GM21515 (cell line): Measurements from ENCODE around the gene STYX.
A peak's percentile ranks its signal among the peaks of the same experiment; 100 is the strongest.

ENCODE experiments used
- ATAC-seq: cut with Tn5 transposase; IDR thresholded peaks from one replicate; pipeline ENCODE4 v1.9.1; 2021; ENCODE audit not compliant: unreplicated experiment

The STYX gene, protein sequence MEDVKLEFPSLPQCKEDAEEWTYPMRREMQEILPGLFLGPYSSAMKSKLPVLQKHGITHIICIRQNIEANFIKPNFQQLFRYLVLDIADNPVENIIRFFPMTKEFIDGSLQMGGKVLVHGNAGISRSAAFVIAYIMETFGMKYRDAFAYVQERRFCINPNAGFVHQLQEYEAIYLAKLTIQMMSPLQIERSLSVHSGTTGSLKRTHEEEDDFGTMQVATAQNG

DNA sequence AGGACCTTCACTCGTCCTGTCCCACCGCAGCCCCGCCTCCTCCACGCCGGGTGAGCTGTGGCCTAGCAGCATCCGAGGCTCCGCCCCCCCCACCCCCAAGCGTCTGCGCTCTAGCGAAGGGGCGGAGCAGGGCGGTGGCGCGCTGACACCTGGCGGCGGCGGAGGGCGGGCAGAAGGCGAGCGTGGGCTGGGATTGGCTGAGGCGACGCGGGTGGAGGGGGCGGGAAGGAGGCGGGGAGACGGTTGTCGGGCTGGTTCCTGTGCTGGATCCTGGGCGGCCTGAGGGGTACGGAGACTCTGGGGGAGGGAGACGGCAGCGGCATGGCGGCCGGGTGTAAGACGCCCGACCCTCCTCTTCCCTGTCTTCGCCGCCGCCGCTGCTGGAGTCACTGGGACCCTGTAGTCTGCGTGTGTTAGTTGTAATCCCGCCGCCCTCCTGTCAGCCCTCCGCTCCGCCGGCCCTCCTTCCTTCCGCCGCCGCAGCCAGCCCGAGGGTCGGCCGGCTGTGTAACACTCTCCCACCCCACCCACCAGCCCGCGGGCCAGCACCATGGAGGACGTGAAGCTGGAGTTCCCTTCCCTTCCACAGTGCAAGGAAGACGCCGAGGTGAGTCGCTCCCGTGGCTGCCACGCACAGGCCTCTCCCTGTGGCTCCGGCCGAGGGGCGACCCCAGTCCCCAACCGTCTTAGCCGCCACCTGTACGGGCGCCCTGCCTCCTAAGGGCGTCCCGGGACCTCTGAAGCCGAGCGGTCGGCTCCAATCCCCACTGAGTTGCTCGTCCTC lies at the start of gene STYX:
Gene STYX (plus strand): TSS at position 242 of the 784 bp plus-strand sequence. CDS start 309 bp downstream, at position 551.
- peak; percentile 91 for ATAC-seq

DNA sequence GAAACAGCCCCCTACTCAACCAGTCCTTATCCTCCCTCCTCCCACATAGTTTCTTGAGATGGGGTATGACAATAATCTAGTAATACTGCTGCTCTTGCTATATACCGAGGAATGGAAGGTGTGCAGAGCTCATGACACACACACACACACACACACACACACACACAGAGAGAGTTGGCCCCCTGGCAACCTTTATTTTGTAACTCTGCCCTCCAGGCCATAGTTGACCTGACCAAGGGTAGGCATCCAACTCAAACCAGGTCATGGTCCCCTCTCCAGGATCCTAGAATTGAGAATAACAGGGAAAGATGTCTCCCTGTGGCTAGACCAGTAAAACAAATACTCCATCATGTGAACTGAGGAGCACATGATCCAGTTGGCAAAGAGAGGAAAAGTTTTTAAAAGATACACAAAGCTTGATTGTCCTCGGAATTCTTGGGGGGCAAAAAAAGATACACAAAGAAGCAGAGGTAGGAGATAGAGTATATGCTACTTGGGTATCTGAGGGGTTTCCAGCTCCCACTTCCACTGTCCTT lies 45.9 kb upstream of the STYX start:
- ATAC-seq, result no peak

DNA sequence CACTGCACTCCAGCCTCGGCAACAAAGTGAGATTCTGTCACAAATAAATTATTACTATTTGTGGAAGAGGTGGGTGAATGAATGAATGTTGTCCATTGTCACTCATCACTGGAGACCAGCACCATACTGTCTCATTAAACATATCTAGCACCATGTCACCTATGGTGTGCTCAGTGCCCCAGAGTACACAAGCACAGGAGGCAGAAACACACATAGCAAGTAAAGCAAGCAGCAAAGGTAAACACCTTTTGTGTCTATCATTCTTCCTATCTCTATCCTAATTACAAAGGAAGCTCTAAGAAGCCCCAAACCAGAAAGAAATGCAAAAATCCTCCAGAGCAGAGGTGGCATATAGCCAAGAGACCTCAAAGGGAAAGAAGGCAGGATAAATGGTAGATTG lies 43.8 kb upstream of the STYX start:
- ATAC-seq, result no peak

DNA sequence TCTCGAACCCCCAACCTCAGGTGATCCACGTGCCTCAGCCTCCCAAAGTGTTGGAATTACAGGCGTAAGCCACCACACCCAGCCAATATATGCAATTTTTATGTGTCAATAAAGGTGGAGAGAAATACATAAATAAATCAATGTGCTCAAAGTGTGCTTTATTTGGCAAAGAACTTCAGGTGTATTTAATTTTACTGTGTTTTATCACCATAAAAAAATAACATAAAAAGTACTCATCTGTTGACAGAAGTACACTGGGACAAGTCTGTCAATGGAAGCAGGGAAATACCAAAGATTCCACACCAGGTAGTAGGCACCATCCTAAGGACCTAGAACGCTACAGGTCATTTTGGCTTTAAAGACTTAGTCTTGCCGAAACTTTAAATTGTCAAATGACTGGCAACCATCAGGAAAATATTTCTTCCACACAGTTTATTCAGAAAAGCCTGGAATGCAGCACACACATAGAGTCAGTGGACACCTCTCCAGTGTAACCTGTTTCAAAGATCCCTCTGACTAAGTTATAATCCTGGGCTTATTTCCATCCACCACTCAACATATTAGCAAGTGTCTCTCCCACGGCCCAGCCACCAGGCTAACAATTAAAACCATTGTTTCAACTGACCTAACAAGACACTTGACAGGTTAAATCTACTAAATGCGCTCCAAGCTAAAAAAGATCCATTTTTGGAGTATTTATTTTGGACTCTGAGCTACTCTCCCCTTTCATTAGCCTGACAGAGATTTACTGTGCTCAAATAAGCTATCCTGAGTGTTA lies 38.8 kb upstream of the STYX start:
- ATAC-seq, result no peak

DNA sequence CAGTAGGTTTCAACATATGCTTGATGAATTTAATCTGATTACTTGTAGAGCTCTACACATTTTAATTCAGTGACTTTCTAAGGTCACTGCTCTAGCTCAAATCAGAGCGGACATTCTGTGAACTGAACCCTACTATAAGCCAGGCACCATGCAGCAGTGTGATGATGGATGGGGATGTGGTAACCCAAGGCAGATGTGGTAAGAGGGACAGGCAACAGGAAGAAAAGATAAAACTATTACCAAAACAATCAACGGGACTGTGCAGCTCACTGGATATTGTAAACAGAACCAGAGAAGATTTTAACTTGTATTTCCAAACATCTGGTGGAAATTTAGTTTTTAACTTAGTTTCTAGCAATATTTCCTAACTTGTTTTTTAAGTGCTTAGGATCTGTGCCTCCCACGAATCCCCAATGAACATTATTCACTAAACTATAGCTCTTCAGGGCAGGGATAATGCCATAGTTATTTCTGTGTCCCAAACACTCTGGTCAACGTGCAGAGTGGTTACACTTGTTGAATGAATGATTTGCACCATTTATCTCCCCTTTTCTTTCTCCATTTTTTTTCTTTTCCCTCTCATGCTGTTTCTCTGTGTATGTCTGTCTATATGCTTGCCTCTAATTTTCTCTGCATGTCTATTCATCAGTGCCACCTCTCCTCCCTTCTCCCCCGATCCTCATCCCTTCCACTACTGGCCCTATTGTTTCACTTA lies 37.6 kb upstream of the STYX start:
- ATAC-seq, result no peak

DNA sequence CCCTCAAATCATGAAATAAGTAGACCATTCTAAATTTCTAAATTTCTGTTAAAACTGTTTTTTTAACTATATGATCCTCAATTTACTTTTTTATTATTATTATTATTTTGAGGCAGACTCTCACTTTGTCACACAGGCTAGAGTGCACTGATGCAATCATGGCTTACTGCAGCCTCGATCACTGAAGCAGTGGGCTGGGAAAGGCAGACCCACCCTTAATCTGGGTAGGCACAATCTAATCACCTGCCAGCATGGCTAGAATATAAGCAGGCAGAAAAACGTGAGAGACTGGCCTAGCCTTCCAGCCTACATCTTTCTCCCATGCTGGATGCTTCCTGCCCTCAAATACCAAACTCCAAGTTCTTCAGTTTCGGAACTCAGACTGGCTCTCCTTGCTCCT lies 36.9 kb upstream of the STYX start:
- no peak for ATAC-seq

DNA sequence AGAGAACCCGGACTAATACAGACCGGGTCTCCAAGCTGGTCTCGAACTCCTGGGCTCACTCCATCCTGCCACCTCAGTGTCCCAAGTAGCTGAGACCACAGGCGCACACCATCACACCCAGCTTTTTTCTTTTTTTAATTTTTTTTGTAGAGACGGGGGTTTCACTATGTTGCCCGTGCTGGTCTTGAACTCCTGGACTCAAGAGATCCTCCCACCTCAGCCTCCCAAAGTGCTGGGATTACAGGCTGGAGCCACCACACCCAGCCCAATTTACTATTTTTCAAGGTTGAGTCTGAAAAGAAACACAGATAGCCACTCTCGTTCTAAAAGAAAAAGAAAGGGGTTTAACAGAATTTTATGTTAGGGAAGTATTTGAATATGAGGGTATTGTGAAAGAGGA lies 36.4 kb upstream of the STYX start:
- no peak for ATAC-seq

DNA sequence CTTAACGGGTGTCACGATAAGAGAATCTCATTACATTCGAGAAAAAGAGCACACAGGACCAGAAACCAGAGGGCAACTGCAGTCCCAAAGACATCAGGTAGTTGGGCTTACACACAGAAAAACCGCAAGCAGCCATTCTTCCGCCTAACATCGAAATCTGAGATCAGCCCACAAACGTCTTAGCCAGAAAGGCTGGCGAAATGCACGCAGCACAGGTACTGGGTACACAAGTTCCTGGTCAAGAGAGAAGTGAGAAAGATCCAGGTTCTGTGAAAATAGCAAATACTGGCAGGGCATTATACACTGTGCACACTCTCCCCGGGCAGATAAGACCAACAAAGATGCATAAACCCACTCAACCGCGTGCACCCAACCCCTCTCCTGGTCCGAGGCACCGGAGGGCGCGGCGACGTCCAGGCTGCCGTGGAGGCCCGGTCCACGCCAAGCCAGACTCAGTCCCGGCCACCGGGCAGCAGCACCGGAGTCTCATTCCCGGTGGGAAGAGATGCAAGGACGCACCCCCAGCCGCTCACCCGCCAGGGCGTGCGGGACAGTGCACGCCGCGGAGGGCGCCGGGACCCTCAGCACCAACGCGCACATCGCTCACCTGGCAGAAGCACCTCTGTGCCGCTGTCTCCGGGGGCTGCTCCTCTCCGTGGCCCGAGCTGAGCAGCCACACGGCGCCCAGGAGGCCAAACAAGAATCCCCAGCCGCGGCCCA lies 35.0 kb upstream of the STYX start:
- ATAC-seq, result peak; percentile 70

DNA sequence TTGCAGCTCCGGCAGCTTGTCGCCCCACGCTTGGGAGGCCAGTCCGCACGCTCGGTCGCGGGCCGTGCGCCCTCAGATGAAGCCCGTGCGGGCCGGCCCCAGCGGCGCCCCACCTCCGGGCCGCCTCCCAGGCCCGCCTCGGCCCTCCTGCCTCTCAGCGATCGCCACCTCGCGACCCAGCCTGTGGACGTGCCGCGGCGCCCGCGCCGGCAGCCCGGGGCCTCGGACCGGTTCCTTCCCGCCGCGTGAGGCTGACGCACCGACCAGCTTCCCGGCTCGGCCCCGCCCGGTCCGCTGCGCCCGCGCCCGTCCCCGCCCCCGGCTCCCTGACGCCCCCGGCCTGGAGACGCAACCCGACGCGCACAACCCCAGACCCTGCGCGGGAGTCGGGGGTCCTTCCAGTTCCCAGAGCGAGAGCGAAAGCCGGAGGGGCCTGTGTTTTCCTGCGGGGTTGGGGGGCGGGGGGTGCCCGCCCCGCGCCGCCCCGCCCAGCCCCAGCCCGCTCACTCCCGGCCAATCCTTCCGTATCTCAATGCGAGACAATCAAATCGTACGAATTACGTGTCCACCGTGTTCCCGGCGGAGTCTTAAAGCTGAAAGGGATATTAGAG lies 34.4 kb upstream of the STYX start, which contains the start of gene ERO1A:
Gene ERO1A (minus strand): TSS at position 78 of the 611 bp plus-strand sequence. CDS start 77 bp downstream, at position 1.
- peak; percentile 63 for ATAC-seq

DNA sequence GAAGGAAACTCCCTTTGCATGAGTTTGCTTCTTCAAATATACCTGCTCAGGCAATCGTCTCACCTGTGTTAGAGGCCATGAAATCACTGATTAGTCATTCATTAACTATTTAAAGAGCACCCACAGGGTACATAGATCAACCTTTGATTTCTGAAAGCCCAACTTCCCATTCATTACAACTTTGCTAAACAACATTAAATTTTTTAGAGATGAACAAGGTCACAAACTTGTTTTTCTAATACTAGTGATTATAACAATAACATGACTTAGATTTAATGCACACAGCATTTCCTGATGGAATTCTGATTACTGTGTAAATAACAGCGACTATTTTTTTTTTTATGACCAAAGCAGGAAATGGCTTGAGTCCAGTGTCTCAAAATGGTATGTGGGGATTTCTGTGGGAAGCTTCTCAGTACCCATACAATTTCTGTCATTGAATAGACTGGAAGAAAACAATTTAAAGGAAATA lies 29.2 kb upstream of the STYX start:
- no peak for ATAC-seq

DNA sequence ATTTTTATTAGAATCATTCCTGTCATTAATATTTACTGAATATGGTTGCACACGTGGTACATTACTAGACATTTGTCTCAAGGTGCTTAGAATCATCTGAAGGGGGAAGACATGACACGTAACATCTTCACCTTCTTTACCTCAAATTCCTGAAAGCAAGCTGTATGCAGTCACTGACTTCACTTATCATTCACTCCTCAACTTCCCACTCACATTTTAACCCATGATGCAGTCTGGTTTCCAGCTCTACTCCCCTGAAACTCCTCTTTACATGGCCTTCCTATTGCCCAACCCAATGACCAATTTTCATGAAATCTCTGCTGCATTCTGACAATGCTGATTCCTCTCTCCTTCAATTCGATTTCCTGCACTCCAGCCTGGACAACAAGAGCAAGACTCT lies 28.7 kb upstream of the STYX start:
- ATAC-seq, result no peak

DNA sequence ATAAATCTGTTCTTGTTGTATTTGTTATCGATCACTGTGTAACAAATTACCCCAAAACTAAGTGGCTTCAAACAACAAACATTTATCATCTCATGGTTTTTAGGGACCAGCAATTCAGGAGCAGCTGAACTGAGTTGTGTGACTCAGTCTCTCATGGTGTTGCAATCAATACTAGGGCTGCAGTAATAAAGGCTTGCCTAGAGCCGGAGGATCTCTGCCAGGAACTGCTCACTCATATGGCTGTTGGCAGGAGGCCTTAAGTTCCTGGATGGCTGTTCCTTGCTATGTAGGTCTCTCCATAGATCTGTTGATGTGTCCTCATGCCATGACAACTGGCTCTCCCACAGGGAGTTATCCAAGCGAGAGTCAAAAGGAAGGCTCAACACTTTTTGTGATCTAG lies 26.7 kb upstream of the STYX start:
- ATAC-seq, result no peak

DNA sequence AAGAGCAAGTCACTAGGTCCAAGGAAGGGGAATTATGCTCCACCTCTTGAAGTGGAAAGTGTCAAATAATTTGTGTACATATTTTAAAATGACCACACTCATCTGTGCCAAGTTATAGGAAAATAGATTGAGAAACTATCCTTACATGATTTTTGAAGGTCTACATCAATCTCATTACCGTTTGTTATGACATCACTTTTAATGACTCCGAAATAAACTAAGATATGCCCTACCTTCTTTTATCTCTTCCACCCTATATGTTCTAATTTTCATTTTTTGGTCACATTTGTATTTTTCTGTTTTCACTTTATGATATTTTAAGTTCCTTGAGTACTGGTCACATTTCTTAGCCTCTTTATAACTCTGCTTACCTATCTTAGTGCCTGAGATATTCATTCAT lies 26.3 kb upstream of the STYX start:
- ATAC-seq, result no peak

DNA sequence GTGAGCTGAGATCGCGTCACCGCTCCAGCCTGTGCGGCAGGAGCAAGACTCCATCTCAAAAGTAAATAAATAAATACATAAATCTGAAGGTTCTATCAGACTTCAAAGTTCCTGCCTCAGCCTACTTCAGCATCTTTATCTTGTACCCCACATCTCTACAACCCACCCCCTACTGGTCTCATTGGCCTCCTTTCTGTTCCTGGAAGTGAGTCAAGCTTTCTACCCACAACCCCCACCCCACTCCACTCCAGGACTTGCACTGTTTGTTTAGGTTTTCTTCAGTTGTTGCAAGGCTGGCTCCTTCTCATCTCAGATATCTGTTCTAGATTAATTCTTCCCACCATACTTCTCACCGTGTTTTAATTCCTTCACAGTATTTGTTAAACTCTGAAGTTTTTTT lies 23.7 kb upstream of the STYX start:
- no peak for ATAC-seq

DNA sequence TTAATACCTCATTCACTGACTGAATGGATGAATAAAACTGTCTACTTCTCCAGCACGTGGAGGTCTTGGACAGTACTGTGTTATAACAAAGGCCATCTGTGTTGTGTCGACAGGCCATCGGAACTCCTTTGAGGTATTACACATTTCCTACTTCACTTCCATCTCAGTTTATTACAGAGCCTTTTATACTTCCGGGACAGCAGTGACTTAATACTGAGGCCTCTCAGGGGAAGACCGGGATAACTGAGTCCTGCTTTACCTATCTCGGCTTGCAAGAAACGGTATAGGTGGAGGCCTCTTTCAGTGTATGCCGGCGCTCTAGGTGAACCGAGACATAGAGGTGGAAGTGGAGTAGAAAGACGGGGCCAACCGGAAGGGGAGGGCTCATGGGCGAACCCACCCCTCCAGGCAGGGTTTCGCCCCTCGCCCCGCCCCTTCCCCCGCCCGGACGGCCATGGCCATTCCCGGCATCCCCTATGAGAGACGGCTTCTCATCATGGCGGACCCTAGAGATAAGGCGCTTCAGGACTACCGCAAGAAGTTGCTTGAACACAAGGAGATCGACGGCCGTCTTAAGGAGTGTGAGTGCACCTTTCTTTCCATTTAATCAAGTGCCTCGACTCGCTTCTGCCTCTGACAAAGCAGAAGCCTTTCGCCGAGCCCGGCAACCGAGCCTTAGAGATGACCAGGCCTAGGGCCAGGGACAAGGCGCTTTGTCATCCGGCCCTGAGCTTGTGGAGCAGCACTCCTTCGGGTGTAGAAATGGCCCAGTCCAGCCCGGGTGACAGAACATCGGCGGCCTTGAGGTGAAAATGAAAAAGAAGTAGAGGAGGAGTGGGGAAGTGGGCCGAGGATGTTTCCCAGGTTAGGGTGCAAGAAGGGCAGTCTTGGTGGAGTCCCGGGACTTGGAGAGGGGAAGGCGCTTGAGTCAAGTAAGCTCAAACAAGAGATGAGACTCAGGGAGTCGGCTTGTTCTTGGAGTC lies 23.0 kb upstream of the STYX start, which contains the start of gene PSMC6:
Gene PSMC6 (plus strand): TSS at position 477 of the 983 bp plus-strand sequence. CDS start 20 bp downstream, at position 497.
- ATAC-seq, result peak; percentile 97

DNA sequence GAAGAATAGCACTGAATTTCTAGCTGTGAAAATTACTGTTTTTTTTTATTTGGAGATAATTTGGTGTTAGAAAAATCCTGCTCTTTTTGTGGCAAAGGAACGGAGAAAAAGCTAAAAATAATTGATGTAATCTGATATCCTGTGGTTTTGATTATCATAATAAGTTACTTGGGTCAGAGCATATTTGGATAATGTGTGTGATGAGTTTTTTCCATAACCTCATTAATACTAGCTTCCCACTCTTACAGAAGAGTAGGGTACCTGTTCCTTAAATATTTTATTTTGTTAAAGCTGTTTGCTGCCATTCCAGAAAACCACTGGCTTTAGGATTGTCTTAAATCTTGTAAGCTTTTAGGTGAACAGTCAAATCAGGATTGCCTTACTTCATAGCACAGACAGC lies 18.3 kb upstream of the STYX start:
- no peak for ATAC-seq

DNA sequence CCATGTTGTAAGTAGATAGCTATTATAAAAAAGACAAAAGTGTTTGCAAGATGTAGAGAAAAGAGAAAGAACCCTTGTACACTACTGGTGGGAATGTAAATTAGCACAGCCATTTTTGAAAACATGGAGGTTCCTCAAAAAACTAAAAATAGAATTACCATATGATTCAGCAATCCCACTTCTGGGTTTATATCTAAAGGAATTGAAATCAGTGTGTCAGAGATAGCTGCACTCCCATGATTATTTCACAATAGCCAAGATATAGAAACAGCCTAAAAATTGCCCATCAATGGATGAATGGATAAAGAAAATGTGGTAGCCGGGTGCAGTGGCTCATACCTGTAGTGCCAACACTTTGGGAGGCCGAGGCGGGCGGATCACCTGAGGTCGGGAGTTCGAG lies 13.8 kb upstream of the STYX start:
- no peak for ATAC-seq
